Retinal pigment epithelial cell (primary cell): ENCODE data around the gene KAT6B.

Experiments
- DNase-seq: peaks from one replicate; pipeline ENCODE4 v3.0.0-alpha.2; 2010; ENCODE audit warnings: low read depth
- H3K4me3 ChIP-seq: 2 replicates; pipeline ENCODE4 v1.5.1; 2011; ENCODE audit warnings: mild to moderate bottlenecking, low read length, control low read depth, moderate library complexity
- CTCF ChIP-seq: conservative IDR thresholded peaks from 2 replicates; pipeline ENCODE4 v1.5.1; 2011; ENCODE audit warnings: low read depth, low read length, control low read depth, inconsistent platforms

Gene KAT6B

GRCh38 chr10:74856940-74857339, 30.5 kb downstream of the KAT6B start:
- TF ChIP-seq CTCF = no peak
- no peak overlapping the region for H3K4me3 ChIP-seq
- DNase-seq = no peak

- TF ChIP-seq CTCF = no peak
- H3K4me3 ChIP-seq = no peak overlapping the region
These were observed 31.2 kb downstream of the KAT6B start for GRCh38 chr10:74857586-74857985.

GRCh38 chr10:74859546-74859945, 33.1 kb downstream of the KAT6B start:
- DNase-seq = no peak
- no peak for TF ChIP-seq CTCF
- H3K4me3 ChIP-seq = no peak overlapping the region

More at GRCh38 chr10:74857586-74857985, 31.2 kb downstream of the KAT6B start:
- DNase-seq = no peak

- TF ChIP-seq CTCF = no peak
- H3K4me3 ChIP-seq = no peak overlapping the region
- DNase-seq = no peak
These were observed 36.2 kb downstream of the KAT6B start for GRCh38 chr10:74862625-74863024.

GRCh38 chr10:74863551-74863950, 37.2 kb downstream of the KAT6B start:
- no peak for TF ChIP-seq CTCF
- no peak overlapping the region for H3K4me3 ChIP-seq
- DNase-seq = no peak

- H3K4me3 ChIP-seq = no peak overlapping the region
- no peak for DNase-seq
- no peak for TF ChIP-seq CTCF
These were observed 41.0 kb downstream of the KAT6B start for GRCh38 chr10:74867351-74867750.

- no peak for DNase-seq
- TF ChIP-seq CTCF = no peak
- H3K4me3 ChIP-seq = no peak overlapping the region
These were observed 42.1 kb downstream of the KAT6B start for GRCh38 chr10:74868392-74868977.
